OCI-LY3 (cell line): ENCODE measurements around the gene UBA6.

Source experiments
- H2AFZ ChIP-seq: fragments of 200-600, 300-600 bp; shearing (Covaris generic); 2 replicates; pipeline ENCODE4 v1.6.0; 2014; ENCODE audit warnings: antibody characterized with exemption, low read depth, low read length
- H3K27ac ChIP-seq: fragments of 200-600, 300-600 bp; sonication (generic); 2 replicates; pipeline ENCODE4 v1.5.1; 2014; ENCODE audit warnings: mild to moderate bottlenecking, low read length, moderate library complexity, mixed read lengths
- H3K27me3 ChIP-seq: fragments of 200-600, 300-600 bp; sonication (generic); 2 replicates; pipeline ENCODE4 v1.6.1; 2014; ENCODE audit warnings: low read depth, low read length, mixed read lengths
- H3K36me3 ChIP-seq: fragments of 200-600, 300-600 bp; sonication (generic); replicated peaks from 2 replicates; pipeline ENCODE3; 2014; ENCODE audit warnings: low read depth, low read length, mixed read lengths
- H3K4me1 ChIP-seq: fragments of 300-600, 200-600 bp; sonication (generic); 2 replicates; pipeline ENCODE4 v1.6.1; 2014; ENCODE audit warnings: low read length, mixed read lengths
- H3K4me2 ChIP-seq: fragments of 200-600, 300-600 bp; sonication (generic); 2 replicates; pipeline ENCODE4 v1.6.1; 2014; ENCODE audit warnings: low read length, mixed read lengths
- H3K4me3 ChIP-seq: fragments of 300-600, 200-600 bp; sonication (generic); 2 replicates; pipeline ENCODE4 v1.5.1; 2014; ENCODE audit warnings: antibody characterized with exemption, mild to moderate bottlenecking, low read length, moderate library complexity
- H3K79me2 ChIP-seq: fragments of 300-600, 200-600 bp; shearing (Covaris generic); 2 replicates; pipeline ENCODE4 v1.6.1; 2014; ENCODE audit warnings: mild to moderate bottlenecking, low read length, mixed read lengths
- H3K9ac ChIP-seq: fragments of 300-600, 200-600 bp; shearing (Covaris generic); 2 replicates; pipeline ENCODE4 v1.6.0; 2014; ENCODE audit warnings: mild to moderate bottlenecking, low read length, moderate library complexity
- H3K9me3 ChIP-seq: fragments of 200-600, 300-600 bp; shearing (Covaris generic); 2 replicates; pipeline ENCODE4 v1.6.1; 2014; ENCODE audit warnings: low read length, mixed read lengths; ENCODE audit not compliant: insufficient read depth
- H4K20me1 ChIP-seq: fragments of 200-600, 300-600 bp; sonication (generic); 2 replicates; pipeline ENCODE4 v1.6.1; 2016; ENCODE audit warnings: low read length, mixed read lengths; ENCODE audit not compliant: insufficient read depth
- EZH2phosphoT487 ChIP-seq: fragments of 200-600 bp; shearing (Covaris generic); IDR thresholded peaks from 2 replicates; pipeline ENCODE4 v1.6.1; 2018; ENCODE audit warnings: antibody characterized with exemption, mixed run types, low read depth
- TF ChIP-seq, protein P1 (sequence below): fragments of 200-600, 300-600 bp; sonication (generic); IDR thresholded peaks from 2 replicates; pipeline ENCODE4 v1.5.1; 2014; ENCODE audit warnings: antibody characterized with exemption, low read length, low read depth

Gene UBA6

GRCh38 chr4:67682266-67682665 is 18.7 kb downstream of the UBA6 start:
- H3K79me2 ChIP-seq: peaks cover 25% of the 10 kb centered on the region
- peaks cover 3% of the 10 kb centered on the region; the same call in 1 of the 2 replicates for H4K20me1 ChIP-seq
- TF ChIP-seq, protein P1, sequence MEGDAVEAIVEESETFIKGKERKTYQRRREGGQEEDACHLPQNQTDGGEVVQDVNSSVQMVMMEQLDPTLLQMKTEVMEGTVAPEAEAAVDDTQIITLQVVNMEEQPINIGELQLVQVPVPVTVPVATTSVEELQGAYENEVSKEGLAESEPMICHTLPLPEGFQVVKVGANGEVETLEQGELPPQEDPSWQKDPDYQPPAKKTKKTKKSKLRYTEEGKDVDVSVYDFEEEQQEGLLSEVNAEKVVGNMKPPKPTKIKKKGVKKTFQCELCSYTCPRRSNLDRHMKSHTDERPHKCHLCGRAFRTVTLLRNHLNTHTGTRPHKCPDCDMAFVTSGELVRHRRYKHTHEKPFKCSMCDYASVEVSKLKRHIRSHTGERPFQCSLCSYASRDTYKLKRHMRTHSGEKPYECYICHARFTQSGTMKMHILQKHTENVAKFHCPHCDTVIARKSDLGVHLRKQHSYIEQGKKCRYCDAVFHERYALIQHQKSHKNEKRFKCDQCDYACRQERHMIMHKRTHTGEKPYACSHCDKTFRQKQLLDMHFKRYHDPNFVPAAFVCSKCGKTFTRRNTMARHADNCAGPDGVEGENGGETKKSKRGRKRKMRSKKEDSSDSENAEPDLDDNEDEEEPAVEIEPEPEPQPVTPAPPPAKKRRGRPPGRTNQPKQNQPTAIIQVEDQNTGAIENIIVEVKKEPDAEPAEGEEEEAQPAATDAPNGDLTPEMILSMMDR: no peak
- no peak for TF ChIP-seq EZH2phosphoT487
- H3K4me3 ChIP-seq: no peak overlapping the region
- no peaks in the 10 kb centered on the region for H3K27me3 ChIP-seq
- no peak overlapping the region for H3K9ac ChIP-seq
- H2AFZ ChIP-seq: no peak overlapping the region
- no peak overlapping the region for H3K27ac ChIP-seq
- no peaks in the 10 kb centered on the region for H3K9me3 ChIP-seq
- H3K4me2 ChIP-seq: no peak overlapping the region
- H3K4me1 ChIP-seq: peaks cover 8% of the 10 kb centered on the region; the same call in 1 of the 2 replicates
- peaks cover 33% of the 10 kb centered on the region for H3K36me3 ChIP-seq

DNA sequence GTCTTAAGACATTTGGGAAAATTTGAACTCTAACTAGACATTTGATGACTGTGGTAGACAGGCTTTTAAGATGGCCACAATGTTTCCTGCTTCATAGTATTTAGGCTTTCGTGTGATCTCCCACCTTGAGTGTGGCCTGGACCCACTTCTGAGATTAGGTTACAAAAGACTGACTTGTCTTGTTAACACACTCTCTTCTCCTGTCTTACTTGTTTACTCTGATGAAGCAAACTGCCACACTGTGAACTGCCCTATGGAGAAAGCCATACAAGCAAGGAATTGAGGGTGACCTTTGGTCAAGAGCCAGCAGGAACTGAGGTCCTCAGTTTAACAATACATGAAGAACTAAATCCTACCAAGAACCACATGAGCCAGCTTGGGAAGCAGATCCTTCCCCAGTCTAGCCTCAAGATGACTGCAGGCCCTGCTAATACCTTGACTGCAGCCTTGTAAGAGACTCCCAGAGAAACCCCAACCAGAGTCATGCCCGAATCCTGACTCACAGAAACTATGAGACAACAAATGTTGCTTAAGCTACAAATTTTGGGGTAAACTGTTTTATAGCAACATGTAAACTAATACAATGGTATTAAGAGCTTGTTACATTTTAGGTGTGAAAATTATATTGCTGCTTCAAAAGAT is 20.3 kb downstream of the UBA6 start:
- 0 out of 2 replicates have a peak, but pooled peaks cover 3% of the 10 kb centered on the region for H4K20me1 ChIP-seq
- H3K4me2 ChIP-seq: no peak overlapping the region
- no peak overlapping the region for H3K9ac ChIP-seq
- H3K9me3 ChIP-seq: no peaks in the 10 kb centered on the region
- H3K27ac ChIP-seq: no peak overlapping the region
- TF ChIP-seq, protein P1: no peak
- TF ChIP-seq EZH2phosphoT487: no peak
- peaks cover 44% of the 10 kb centered on the region for H3K36me3 ChIP-seq
- H3K4me1 ChIP-seq: peaks cover 5% of the 10 kb centered on the region; the same call in 1 of the 2 replicates
- H3K79me2 ChIP-seq: peaks cover 15% of the 10 kb centered on the region; the same call in 1 of the 2 replicates
- no peak overlapping the region for H2AFZ ChIP-seq
- no peaks in the 10 kb centered on the region for H3K27me3 ChIP-seq
- H3K4me3 ChIP-seq: no peak overlapping the region

DNA sequence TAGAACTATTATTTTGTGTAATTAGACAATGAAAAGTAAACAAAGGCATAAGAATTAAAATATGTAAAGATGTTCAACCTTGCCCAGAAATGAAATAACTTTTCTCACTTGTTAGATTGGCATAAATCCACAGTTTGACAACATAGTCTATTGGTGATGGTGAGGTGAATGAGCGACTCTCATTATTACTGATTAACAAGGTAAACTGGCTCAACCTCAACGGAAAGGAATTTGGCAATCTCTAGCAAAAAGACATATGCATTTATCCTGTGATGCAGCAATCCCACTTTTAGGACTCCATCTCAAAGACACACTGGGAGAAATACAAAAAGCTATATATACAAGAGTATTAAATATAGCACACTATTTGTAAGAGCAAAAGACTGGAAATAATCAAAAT is 22.3 kb downstream of the UBA6 start:
- H3K4me1 ChIP-seq: no peaks in the 10 kb centered on the region
- H3K4me3 ChIP-seq: no peak overlapping the region
- no peak overlapping the region for H2AFZ ChIP-seq
- no peak overlapping the region for H3K27ac ChIP-seq
- no peak for TF ChIP-seq EZH2phosphoT487
- TF ChIP-seq, protein P1: no peak
- H3K36me3 ChIP-seq: peaks cover 59% of the 10 kb centered on the region
- no peaks in the 10 kb centered on the region for H3K9me3 ChIP-seq
- H3K27me3 ChIP-seq: no peaks in the 10 kb centered on the region
- no peak overlapping the region for H3K9ac ChIP-seq
- H3K4me2 ChIP-seq: no peak overlapping the region
- H3K79me2 ChIP-seq: 0 out of 2 replicates have a peak, but pooled peaks cover 4% of the 10 kb centered on the region
- H4K20me1 ChIP-seq: 0 out of 2 replicates have a peak, but pooled peaks cover 3% of the 10 kb centered on the region

DNA sequence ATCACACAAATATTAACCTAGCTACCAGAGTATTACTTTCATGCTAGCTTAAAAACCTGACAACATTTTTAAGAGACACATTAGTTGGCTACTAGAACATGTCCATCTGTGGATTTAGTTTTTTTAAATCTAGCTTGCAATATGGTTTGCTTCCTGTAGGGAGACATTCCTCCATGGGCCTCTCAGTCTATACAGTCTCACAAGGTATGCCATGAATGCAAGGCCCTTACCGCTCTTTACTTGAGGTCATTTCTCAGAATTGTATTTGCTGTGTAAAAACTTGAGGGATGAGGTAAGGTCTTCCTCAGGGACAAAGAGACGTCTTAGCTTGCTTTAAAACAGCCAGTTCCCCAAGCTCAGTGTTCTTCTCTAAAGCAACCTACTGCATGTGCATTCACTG is 26.9 kb downstream of the UBA6 start:
- Histone ChIP-seq H3K4me1 (no peaks in the 10 kb centered on the region), H3K36me3 (peaks cover 60% of the 10 kb centered on the region), H3K79me2 (no peaks in the 10 kb centered on the region), H3K27me3 (no peaks in the 10 kb centered on the region), H4K20me1 (no peaks in the 10 kb centered on the region), H3K9ac (no peak overlapping the region), H3K27ac (no peak overlapping the region), H2AFZ (no peak overlapping the region), H3K9me3 (no peaks in the 10 kb centered on the region), H3K4me3 (no peak overlapping the region), H3K4me2 (no peak overlapping the region)
- TF ChIP-seq EZH2phosphoT487: no peak
- TF ChIP-seq, protein P1: no peak
